GM18951 (cell line): ENCODE data around the gene RXFP3.
"Not testable (repeated sequence)": the region's sequence is repeated elsewhere in the genome, so short reads cannot be mapped to it uniquely, and the experiment has no call there.

Experiments used
- POLR2A ChIP-seq: IDR thresholded peaks from 4 replicates; pipeline ENCODE4 v1.6.1; 2011; ENCODE audit warnings: mild to moderate bottlenecking; ENCODE audit not compliant: insufficient read length, insufficient read depth; ENCODE audit errors: extremely low read depth
- in situ Hi-C: fragments of 300-500 bp; cut with MboI; formaldehyde crosslinking; loops from one replicate; pipeline ENCODE4 v1.12.0; 2022; ENCODE audit warnings: low sequenced_read_pairs, mixed read lengths, inconsistent platforms; ENCODE audit not compliant: unreplicated experiment

RXFP3 gene

DNA sequence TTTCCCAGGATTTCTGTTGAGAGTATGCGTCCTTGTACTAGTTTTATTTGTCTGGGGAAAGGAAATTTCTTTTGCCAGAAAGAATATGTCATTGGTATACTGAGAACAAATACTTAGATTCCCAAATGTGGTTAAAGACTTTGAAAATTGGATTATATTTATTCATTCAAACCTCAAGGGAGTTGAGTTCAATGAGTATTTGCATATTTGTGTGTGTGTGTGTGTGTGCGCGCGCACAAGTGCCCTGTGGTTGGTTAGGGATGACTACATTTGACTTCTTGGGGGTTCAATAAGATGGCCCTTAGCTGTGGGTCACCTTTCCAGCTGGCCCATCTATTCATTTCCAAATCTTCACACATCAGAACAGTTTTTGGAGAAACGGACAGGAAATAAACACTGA lies 4.9 kb downstream of the RXFP3 start:
- no peak for TF ChIP-seq POLR2A
- in situ Hi-C loops = loop anchor here (5.0 kb wide), 1 partner anchor 514 kb away; no protein-coding TSS in a partner anchor

DNA sequence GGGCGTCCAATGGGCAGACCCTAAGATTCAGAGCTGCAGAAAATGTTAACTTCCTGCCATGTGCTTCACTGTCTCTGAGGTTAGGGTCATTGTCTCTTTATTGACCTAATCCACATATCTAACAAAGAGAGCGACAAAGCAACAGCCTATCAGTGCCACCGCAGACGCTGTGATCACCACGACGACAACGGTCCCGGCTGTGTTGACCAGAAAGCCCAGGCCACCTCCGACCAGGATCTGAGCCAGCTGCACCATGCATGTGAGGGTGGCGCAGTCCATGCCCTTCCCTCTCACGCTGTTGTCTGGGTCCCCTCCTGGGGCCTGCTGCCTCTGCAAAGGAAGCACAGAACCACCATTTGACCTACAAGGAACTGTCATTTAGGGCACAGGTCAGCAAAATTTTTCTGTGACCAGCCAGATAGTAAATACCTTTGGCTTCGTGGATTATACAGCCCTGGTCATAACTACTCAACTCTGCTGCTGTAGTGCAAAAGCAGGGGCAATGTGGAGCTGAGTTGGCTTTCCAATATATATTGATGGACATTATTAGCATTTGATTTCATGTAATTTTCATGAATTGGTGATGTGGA lies 8.5 kb downstream of the RXFP3 start:
- TF ChIP-seq POLR2A = no peak
- in situ Hi-C loops = loop anchor here (5.0 kb wide), 1 partner anchor 517 kb away; no protein-coding TSS in a partner anchor

DNA sequence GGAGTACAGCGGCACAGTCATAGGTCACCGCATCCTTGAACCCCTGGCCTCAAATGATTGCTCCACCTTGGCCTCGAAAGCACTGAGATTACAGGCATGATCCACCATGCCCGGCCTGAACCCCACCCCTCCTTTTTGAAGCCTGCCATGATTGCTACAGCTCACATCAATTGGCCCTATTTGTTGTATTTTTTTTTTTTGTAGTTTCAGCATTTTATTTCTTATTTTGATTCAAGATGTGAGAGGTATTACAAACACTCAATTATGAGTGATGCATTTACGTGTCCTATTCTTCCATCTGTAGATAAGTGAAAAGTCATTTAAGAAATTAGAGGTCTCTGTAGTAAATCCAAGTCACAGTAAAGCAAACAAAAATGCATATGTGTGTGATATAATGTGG lies 16.0 kb downstream of the RXFP3 start:
- in situ Hi-C loops = not testable (repeated sequence)

DNA sequence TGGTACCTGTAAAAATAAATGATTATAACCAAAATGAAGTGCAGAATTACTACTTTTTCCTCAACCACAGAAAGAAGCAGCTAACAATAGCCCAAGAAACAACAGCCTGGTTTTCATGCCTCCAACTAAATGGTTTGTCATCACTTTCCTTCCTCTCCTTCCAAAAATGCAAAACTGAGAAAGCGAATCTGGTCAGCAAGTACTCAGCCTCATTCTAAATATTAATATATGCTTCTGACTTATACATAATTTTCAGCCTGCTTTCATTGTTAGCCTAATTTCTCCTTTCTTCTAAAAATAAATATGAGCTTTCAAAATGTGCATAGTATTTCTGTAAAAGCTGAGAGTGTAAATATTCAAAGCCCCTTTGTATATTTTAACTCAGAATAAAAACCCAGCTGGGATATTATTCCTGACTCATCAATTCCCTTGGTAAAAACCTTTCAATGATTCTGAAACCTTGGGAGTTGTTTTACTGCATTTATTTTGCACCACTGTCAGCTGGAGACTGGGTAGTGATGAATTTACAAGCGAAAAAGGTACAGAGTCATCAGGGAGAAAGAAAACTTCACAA lies 21.5 kb downstream of the RXFP3 start:
- in situ Hi-C loops = no loop called here
- TF ChIP-seq POLR2A = no peak

DNA sequence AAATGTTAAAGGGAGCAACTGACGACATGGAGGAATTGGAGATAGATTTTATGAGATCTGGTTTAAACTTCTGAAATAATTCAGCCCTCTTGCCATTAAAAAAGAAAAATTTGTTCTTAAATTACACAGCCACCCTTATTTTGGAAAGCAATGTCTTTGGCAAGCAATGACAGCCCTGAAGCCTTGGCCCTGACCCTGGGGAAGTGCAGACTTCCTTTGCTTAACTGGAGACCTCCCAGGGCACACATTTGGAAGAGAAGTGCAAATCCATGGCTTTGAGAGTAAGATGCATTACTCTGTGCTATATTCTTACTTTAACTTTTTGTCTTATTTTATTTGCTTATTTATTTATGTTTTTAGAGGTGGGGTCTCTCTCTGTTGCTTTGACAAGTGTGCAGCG lies 22.0 kb downstream of the RXFP3 start:
- in situ Hi-C loops = no loop called here
- no peak for TF ChIP-seq POLR2A

- in situ Hi-C loops = no loop called here
- TF ChIP-seq POLR2A = no peak
Measured at GRCh38 chr5:33964132-33964700, 28.0 kb downstream of the RXFP3 start.

DNA sequence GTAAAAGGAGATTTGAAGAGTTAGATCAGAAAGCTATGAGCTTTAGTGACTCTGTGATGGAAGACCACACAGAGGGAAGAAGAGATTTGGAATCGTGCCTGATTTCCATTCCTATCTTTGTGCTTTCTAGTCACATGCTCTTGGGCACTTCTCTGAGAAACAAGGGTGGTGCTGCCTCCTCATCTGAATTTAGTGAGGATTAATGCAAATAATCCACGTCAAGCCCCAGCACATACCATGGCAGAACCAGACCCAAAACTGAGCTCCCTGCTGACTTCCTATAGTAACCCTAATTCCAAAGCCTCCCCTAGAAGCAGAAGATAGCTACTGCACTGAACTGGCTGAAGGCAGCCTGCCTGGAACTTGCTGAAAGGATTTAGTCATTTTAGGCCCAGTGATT lies 30.6 kb downstream of the RXFP3 start:
- no peak for TF ChIP-seq POLR2A
- in situ Hi-C loops = no loop called here

- in situ Hi-C loops = no loop called here
- TF ChIP-seq POLR2A = no peak
Measured at GRCh38 chr5:33968211-33969005, 32.2 kb downstream of the RXFP3 start.

- in situ Hi-C loops = no loop called here
- TF ChIP-seq POLR2A = no peak
Measured at GRCh38 chr5:33969572-33970452, 33.6 kb downstream of the RXFP3 start.

DNA sequence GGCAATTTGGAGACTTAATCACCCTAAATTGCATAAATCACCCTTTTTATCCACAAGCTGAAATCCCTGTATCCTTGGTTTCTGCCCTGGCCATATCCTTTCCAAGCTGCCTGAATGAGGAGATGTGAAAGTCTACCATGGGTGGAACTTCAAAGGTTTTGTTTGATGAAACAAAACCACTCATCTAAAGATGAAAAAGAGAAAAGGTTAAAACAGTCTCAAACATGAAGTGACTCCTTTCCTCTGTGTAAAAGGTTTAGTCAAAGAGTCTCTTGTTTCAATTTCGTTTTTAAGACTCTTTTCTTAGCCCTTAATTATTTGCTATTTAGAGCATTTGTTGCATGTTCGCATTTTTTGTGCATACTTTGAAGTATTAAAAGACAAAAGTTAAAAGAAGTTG lies 37.1 kb downstream of the RXFP3 start:
- in situ Hi-C loops = no loop called here
- TF ChIP-seq POLR2A = no peak

DNA sequence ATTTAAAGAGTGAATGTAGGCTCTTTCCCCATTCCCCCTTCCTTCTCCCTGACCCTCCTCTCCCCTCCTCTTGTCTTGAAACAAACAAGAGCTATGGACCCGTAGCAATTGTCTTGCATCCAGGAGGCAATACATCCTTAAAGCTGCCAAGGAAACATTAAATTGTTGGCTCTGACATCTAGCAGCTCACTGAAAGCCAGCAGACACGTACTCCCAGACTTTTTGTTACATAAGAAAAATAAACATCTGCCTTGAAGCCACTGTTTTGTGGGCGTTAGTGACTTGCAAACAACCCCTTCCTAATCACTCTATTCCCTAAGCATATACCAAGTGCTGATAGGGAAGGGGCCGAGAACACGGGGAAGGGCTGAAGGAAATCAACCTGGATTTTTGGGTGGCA lies 39.7 kb downstream of the RXFP3 start:
- no peak for TF ChIP-seq POLR2A
- in situ Hi-C loops = no loop called here

GRCh38 chr5:33976307-33976706 lies 40.1 kb downstream of the RXFP3 start:
- in situ Hi-C loops = no loop called here
- no peak for TF ChIP-seq POLR2A

DNA sequence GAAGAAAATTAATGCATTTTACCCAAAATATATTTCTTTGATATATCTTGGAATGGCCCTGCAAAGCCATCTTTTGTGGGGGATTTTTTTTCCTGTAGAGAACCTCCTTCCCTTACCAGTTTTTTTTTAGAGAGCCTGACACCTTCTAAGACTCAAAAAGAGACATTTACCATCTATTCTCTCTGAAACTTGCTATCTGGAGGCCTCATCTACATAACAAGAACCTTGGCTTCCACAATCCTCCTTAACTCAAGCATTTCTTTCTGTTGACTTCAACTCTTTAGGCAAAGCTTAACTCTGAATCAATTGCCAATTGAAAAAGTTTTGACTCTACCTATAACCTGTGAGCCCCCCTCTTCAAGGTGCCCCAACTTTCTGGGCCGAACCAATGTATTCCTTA lies 42.1 kb downstream of the RXFP3 start:
- in situ Hi-C loops = no loop called here
- no peak for TF ChIP-seq POLR2A
